Muscle of arm (tissue), 12 donors: ENCODE measurements around the gene SLC12A8. TPM values are rescaled to one million over a fixed set of nuclear protein-coding genes. Genes with fewer than 3 reads are reported as not detected.

Experiments used
- DNase-seq: peaks from one replicate; pipeline ENCODE4 v3.0.0-alpha.2; 2013
- polyA plus RNA-seq, 12 donors: library from polyadenylated mRNA; unstranded; fragments of 120-200 nt; gene quantifications; one replicate each; pipeline ENCODE4 v1.2.1, GENCODE V29; 2013; ENCODE audit not compliant: insufficient read length in 12 of 12

SLC12A8 gene
- polyA plus RNA-seq, 12 donors = 0.33 to 2.4 (median 0.74) TPM; not detected in 2

- DNase-seq = no peak
Measured at GRCh38 chr3:125055331-125055912, 157.1 kb downstream of the SLC12A8 start.

- no peak for DNase-seq
Measured at GRCh38 chr3:125054449-125055329, 157.9 kb downstream of the SLC12A8 start.

GRCh38 chr3:125054062-125054448, 158.5 kb downstream of the SLC12A8 start:
- DNase-seq = no peak

- no peak for DNase-seq
Measured at GRCh38 chr3:125053304-125053699, 159.2 kb downstream of the SLC12A8 start.

DNA sequence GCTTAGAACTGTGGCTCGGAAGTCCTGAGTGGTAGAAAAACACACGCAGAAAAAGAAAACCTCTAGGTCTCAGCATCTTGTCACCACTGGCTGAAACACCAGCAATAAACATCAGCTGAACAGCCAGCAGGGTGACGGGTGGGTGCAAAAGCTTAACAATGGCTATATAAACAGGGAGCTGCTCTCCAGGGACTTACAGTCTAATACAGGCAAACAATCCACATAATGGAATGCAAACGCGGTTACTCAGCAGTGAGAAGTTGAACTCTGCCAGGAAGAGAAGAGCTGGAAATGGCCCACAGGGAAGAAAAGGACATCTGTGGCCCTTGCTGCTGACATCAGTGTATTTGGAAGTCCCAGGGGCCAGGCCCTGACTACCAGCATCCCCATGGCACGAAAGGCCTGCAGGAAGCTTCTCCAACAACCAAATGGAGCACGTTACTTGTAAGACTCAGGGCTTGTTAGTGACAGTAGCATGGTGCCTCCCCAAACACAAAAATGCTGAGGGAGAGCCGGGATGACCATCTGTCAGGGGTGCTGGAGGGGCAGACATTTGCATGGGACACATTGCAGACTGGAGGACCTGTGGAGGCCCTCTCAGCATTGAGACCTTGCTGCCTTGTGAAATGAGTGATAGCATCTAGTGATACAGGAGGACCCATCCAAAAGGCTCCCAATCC, 159.8 kb downstream of the SLC12A8 start:
- DNase-seq = no peak

DNA sequence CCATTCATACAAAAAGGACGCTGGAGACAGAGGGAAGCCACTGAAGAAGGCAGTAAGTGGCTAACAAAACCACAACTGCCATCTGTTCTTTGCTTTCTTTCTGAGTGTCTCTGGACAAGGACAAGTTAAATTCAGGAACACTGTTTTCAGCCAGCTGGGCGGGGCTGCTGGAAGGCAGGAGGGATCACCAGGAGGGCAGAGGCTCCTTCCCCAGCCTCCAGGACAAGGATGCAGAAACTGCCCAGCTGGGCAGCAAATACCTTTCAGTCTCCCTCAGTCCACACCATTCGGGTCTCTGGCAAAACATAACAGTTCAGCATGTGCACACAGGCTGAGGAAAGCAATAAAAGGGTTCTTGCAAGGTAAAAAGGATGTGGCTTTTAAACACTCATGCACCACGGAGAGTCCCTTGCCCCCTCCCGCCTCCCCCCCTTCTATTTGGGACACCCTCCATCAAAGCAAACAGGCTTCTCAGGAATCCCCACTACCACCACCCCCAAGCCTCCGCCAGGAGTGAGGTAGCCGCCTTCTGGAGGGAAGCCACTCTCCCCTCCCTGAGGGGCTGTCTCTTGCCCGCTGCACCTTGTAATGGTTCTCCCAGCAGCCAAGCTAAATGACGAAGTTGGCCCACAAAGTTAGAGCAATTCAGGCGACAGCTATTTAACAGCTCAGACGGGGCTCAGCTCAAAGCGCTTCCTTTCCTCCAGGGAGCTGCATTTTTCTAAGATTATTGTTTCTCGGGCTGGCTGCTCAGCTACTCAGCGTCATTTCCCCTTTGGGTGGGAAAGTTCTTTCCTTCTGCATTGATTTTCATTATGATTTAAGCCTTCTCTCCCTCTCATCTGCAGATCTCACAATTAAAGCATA, 160.6 kb downstream of the SLC12A8 start:
- DNase-seq = no peak

- no peak for DNase-seq
Measured at GRCh38 chr3:125051205-125051604, 161.3 kb downstream of the SLC12A8 start.

DNA sequence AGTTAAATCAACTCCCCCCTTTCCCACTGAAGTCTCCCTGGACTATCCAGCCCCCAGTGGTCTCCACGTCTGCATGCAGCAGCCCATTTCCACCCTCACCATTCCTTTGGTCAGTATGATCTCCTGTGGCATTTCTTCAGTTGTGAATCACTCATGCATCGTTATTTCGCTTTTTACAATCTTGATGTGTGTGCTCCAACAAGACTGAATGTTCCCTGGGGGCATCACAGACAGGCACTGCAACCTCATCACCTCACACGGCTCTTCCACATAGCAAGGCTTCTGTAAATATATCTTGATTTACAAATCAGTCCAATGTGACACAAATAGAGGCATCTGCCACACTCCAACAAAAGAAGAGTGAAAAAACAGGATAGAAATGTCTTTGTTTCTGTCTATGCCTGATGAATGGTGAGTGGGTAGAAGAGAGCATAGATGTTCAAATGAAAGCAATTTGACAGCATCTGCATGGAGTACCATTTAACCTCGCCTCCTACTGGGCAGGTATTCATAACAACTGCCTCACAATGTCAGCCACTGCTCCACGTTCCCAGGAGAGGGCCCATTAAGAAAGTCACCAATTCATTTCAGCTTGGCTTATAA, 162.0 kb downstream of the SLC12A8 start:
- DNase-seq = no peak

GRCh38 chr3:125048282-125048681, 164.3 kb downstream of the SLC12A8 start:
- no peak for DNase-seq

GRCh38 chr3:125045965-125046364, 166.6 kb downstream of the SLC12A8 start:
- no peak for DNase-seq

DNA sequence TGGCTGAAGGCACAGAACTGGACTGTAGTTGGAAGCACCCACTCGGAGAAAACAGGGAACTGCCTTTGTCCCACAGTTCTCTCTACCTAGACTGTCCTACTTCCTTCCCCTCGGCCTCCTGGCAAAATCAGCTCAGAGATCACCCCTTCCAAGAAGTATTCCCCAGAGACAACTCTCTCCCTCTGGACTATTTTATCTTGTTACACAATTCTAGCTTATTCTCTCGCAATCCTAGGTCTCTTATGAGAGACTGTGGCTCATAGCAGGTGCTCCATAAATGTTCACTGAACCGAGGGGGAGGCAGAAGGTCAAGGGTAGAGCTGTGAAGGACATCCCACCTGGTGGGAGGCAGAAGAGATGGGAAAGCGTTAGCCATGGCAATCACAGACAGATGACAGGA, 167.4 kb downstream of the SLC12A8 start:
- no peak for DNase-seq

DNA sequence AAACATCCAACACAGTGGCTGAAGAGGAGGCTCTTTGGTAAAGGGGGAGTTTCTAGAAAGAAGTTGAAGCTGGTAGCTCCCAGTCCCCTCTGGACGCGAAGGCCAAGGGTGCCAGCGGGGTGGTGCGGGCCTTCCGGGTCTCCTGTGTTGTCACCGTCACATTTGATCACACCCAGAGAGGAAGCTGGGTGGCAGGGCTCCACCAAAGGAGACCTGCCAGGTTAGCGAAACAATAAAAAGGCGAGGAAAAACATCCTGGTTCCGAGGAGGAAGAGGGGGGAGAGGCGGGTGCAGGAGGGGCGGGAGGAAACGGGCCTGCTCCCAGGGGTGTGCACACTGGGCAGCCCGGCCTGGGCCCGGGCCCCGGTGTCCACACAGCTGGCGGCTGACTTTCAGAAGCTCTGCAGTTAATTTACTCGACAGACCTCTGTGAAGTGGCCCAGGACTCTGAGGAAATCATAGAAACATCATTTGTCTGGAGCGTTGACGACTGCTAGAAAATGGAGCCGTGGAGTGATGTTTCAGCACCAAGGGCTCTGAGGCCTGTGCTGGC, 168.9 kb downstream of the SLC12A8 start:
- no peak for DNase-seq

GRCh38 chr3:125042725-125043406, 169.7 kb downstream of the SLC12A8 start:
- no peak for DNase-seq

GRCh38 chr3:125039131-125040100, 173.1 kb downstream of the SLC12A8 start:
- DNase-seq = no peak

DNA sequence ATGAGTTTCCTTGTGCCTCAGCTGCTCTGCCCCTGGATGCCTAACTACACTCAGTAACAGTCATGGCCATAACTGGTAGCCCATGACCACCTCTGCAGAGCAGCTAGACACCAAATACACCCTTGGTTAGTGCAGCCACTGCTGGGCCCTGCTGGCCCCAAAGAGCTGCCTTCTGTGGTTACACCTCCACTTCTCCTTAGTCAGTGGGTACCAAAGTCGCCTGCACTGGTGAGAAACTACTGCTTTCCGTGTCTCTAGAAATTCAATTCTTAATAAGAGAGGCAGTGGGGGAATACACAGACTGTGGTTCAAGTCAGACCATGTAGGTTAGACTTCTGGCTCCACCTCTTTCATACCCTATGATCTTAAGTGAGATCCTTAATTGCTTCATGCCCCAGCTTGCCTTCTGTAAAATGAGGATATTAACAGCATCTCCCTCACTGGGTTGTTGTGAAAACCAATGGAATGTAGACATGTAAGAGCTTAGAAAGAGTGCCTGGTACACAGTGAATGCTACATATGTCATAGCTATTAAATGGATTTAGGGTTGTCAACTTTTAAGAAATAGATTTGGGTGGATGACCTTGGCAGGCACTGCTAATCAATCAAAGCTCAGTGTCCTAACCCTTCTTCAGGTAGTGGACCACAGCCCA, 174.9 kb downstream of the SLC12A8 start:
- no peak for DNase-seq

DNA sequence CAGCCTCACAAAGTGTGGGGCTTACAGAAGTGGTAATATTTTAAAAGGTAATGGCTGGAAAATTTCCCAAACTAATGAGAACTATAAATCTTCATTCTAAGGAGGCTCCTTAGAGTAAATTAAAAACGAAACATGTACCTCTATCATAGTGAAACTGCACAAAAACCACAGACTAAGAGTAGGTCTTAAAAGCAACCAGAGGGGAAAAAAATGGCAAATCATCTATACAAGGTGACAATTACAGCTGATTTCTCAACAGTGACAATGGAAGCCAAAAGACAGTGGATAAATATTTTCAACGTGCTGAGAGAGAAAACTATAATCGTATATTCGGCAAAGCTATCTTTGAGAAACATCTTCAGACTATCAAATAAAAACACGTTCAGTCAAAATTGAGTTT, 177.3 kb downstream of the SLC12A8 start:
- no peak for DNase-seq

GRCh38 chr3:125033616-125034015, 178.9 kb downstream of the SLC12A8 start:
- no peak for DNase-seq

DNA sequence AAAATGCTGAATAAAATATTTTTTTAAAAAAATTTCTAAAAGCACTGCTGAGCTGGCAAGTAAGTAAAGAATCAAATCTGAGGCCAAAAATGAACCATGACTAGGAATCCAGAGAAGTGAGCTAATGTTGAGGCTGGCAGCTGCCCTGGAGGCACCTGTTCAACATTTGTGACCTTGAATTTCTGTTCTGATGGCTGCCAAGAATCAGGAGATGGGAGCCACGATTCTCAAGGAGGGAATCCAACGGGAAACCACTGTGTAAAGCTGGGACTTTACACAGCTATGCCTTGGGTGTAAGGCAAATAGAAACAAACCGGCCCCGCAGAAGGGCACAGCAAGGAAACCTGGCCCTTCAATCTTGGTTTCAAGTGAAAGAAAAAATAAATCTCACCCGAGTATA, 179.4 kb downstream of the SLC12A8 start:
- no peak for DNase-seq

- no peak for DNase-seq
Measured at GRCh38 chr3:125032683-125033082, 179.9 kb downstream of the SLC12A8 start.
